ENCODE measurements around the gene TAS2R41.

Gene TAS2R41

GRCh38 chr7:143431109-143431508, 46.6 kb upstream of the TAS2R41 start (continued):
- TF ChIP-seq ZBTB49 (tag by site-specific recombination; IDR thresholded peaks at IDR 0.05; ENCODE audit: low read depth): no peak
- no peak for TF ChIP-seq KLF10 (tag by site-specific recombination; IDR thresholded peaks at IDR 0.05)
- TF ChIP-seq ZNF639 (tag by site-specific recombination; IDR thresholded peaks at IDR 0.05): no peak
- no peak for TF ChIP-seq ZNF169 (tag by site-specific recombination; IDR thresholded peaks at IDR 0.05)
- TF ChIP-seq ZNF266 (tag by site-specific recombination; IDR thresholded peaks at IDR 0.05; ENCODE audit: low read depth): no peak
- TF ChIP-seq ZNF449 (tag by site-specific recombination; IDR thresholded peaks at IDR 0.05): no peak
- TF ChIP-seq ZNF600 (tag by site-specific recombination; IDR thresholded peaks at IDR 0.05): no peak
- TF ChIP-seq ZSCAN23 (tag by site-specific recombination; IDR thresholded peaks at IDR 0.05): no peak
- no peak for TF ChIP-seq YY1 (tag by site-specific recombination; IDR thresholded peaks at IDR 0.05)
- no peak for TF ChIP-seq ZFP3 (tag by site-specific recombination; IDR thresholded peaks at IDR 0.05; ENCODE audit: low read depth)

GRCh38 chr7:143433759-143434158, 43.9 kb upstream of the TAS2R41 start:
- CTCF ChIA-PET: interaction anchor here (1.0 to 1.3 kb wide), 3 partner anchors 14 to 193 kb away, joined by 3 to 5 read pairs (median 4); no protein-coding TSS in a partner anchor
- H3K4me3 ChIP-seq (ENCODE audit: low read depth, low read length): no peak overlapping the region
- H3K27ac ChIP-seq (ENCODE audit: extremely low read depth, low read depth, low read length): no peak overlapping the region
- H3K9me3 ChIP-seq (ENCODE audit: control insufficient read depth, insufficient read depth, low read depth, low read length): no peaks in the 10 kb centered on the region
- POLR2A ChIA-PET: no interaction called here
- no peaks in the 10 kb centered on the region for H3K4me1 ChIP-seq (ENCODE audit: control insufficient read depth, insufficient read depth, low read length)
- H3K36me3 ChIP-seq (ENCODE audit: control insufficient read depth in 2 of 2, insufficient read depth in 1 of 2, low read length in 2 of 2): no peaks in the 10 kb centered on the region
- TF ChIP-seq RBAK (tag by site-specific recombination; IDR thresholded peaks at IDR 0.05) (no peak), ZNF624 (tag by site-specific recombination; IDR thresholded peaks at IDR 0.05) (no peak), ZNF211 (tag by site-specific recombination; IDR thresholded peaks at IDR 0.05; ENCODE audit: low read depth) (no peak), ZNF140 (tag by site-specific recombination; IDR thresholded peaks at IDR 0.05) (no peak), ZFP3 (tag by site-specific recombination; IDR thresholded peaks at IDR 0.05; ENCODE audit: low read depth) (no peak), ZNF561 (tag by site-specific recombination; IDR thresholded peaks at IDR 0.05; ENCODE audit: borderline replicate concordance) (no peak), ZNF423 (tag by site-specific recombination; IDR thresholded peaks at IDR 0.05) (no peak), KLF8 (tag by site-specific recombination; IDR thresholded peaks at IDR 0.05) (no peak), ZBTB10 (tag by site-specific recombination; IDR thresholded peaks at IDR 0.05) (no peak), ZNF354C (tag by site-specific recombination; IDR thresholded peaks at IDR 0.05; ENCODE audit: borderline replicate concordance, low read depth) (no peak), ZBTB17 (tag by site-specific recombination; IDR thresholded peaks at IDR 0.05) (no peak), SP7 (tag by site-specific recombination; IDR thresholded peaks at IDR 0.05) (no peak), ZNF596 (tag by site-specific recombination; IDR thresholded peaks at IDR 0.05) (no peak)
